K562 (cell line): ENCODE measurements around the gene UTP25. TPM values are rescaled to one million over a fixed set of nuclear protein-coding genes. Genes with fewer than 3 reads are reported as not detected.
"Not testable (repeated sequence)": the region's sequence is repeated elsewhere in the genome, so short reads cannot be mapped to it uniquely, and the experiment has no call there.

ENCODE experiments used
- ATAC-seq: fragments of 200-7000 bp; cut with Tn5 transposase; 3 replicates; pipeline ENCODE4 v1.9.1; 2020; ENCODE audit warnings: moderate library complexity
- BruUV-seq: library from RNA; stranded (reverse); fragments of 400-500 nt; replicated peaks from 2 replicates; lab custom pipeline; 2021; lab: Mats Ljungman, UMichigan
- CTCF ChIA-PET: fragments of 300-600 bp; formaldehyde crosslinking; extraction: SDS; loops from one replicate; lab custom pipeline; 2021; ENCODE audit warnings: low intra/inter-chr PET ratio; lab: Yijun Ruan, JAX
- POLR2A ChIA-PET: fragments of 300-600, 350-650 bp; sonication (Branson Sonifier 250); formaldehyde crosslinking; extraction: SDS; loops from one replicate; lab custom pipeline; 2021; ENCODE audit warnings: antibody characterized with exemption, inconsistent platforms; lab: Yijun Ruan, JAX
- DNase-seq, 4 experiments: peaks; one replicate each; pipeline versions ENCODE4 v3.0.0 to v3.0.0-alpha.2; 2011 to 2018; ENCODE audit warnings: low spot score in 3 of 4, mixed read lengths in 3 of 4; ENCODE audit errors: extremely low read depth in 1 of 4
- FAIRE-seq: peaks from 2 replicates; lab custom pipeline; 2011; peaks lifted over from hg19 to GRCh38; lab: Jason Lieb, UNC
- H2AFZ ChIP-seq: 2 replicates; pipeline ENCODE4 v1.6.0; 2011; ENCODE audit warnings: low read depth, low read length, control low read depth, inconsistent platforms
- H3K27ac ChIP-seq: fragments of 200-600 bp; 3 replicates; pipeline ENCODE4 v1.8.0; 2011; ENCODE audit warnings: low read depth, mild to moderate bottlenecking, control low read depth, inconsistent platforms, low read length, moderate library complexity, mixed read lengths; ENCODE audit errors: extremely low read depth
- H3K27me3 ChIP-seq, 2 experiments: fragments of 300-600 bp in 1 of 2; 2 replicates in 1 of 2; 3 replicates in 1 of 2; pipeline versions ENCODE4 v1.6.0 to v1.8.0; 2011; ENCODE audit warnings: inconsistent platforms in 2 of 2, low read length in 2 of 2, mild to moderate bottlenecking in 1 of 2, mixed read lengths in 1 of 2, moderate library complexity in 1 of 2; ENCODE audit not compliant: control insufficient read depth in 2 of 2, insufficient read depth in 2 of 2
- H3K36me3 ChIP-seq: fragments of 300-600 bp; 3 replicates; pipeline ENCODE4 v1.8.0; 2011; ENCODE audit warnings: mild to moderate bottlenecking, low read length, inconsistent platforms; ENCODE audit not compliant: control insufficient read depth, insufficient read depth
- H3K4me1 ChIP-seq, 2 experiments: fragments of 200-600 bp in 1 of 2; replicated peaks in 1 of 2; 2 replicates in 1 of 2; 3 replicates in 1 of 2; pipeline versions ENCODE4 v1.5.1 to v1.8.0; 2011; ENCODE audit warnings: inconsistent platforms in 2 of 2, low read length in 2 of 2, mild to moderate bottlenecking in 1 of 2, mixed read lengths in 1 of 2, moderate library complexity in 1 of 2; ENCODE audit not compliant: control insufficient read depth in 2 of 2, insufficient read depth in 2 of 2
- H3K4me2 ChIP-seq: 2 replicates; pipeline ENCODE4 v1.6.1; 2011; ENCODE audit warnings: low read length, control low read depth, inconsistent platforms, mixed read lengths; ENCODE audit not compliant: insufficient read depth
- H3K4me3 ChIP-seq: fragments of 200-600 bp; sonication (generic), shearing (Covaris generic); 2 replicates; pipeline ENCODE4 v1.5.1; 2016; ENCODE audit warnings: control low read depth, inconsistent platforms
- H3K79me2 ChIP-seq: fragments of 200-600 bp; 3 replicates; pipeline ENCODE4 v1.8.0; 2011; ENCODE audit warnings: low read length, inconsistent platforms; ENCODE audit not compliant: control insufficient read depth, insufficient read depth
- H3K9ac ChIP-seq, 2 experiments: 2 replicates each; pipeline versions ENCODE4 v1.6.0 to v1.6.1; 2011; ENCODE audit warnings: low read depth in 2 of 2, low read length in 2 of 2, control low read depth in 1 of 2, inconsistent platforms in 1 of 2, mild to moderate bottlenecking in 1 of 2, mixed read lengths in 1 of 2; ENCODE audit not compliant: insufficient read depth in 1 of 2
- H3K9me1 ChIP-seq: one replicate; pipeline ENCODE4 v1.6.0; 2011; ENCODE audit warnings: inconsistent platforms, mild to moderate bottlenecking, low read length, moderate library complexity; ENCODE audit not compliant: control insufficient read depth, insufficient read depth
- H3K9me3 ChIP-seq: replicated peaks from 2 replicates; pipeline ENCODE4 v1.5.1; 2011; ENCODE audit warnings: low read depth, low read length, inconsistent platforms; ENCODE audit not compliant: control insufficient read depth, insufficient read depth
- H4K20me1 ChIP-seq: replicated peaks from 2 replicates; pipeline ENCODE4 v1.6.1; 2011; ENCODE audit warnings: low read length, inconsistent platforms, mixed read lengths; ENCODE audit not compliant: control insufficient read depth, insufficient read depth
- NFYB ChIP-seq: IDR thresholded peaks from 2 replicates; pipeline ENCODE4 v1.6.1; 2011; ENCODE audit warnings: mild to moderate bottlenecking, moderate library complexity; ENCODE audit not compliant: insufficient read length; ENCODE audit errors: extremely low read depth
- POLR2H ChIP-seq: IDR thresholded peaks from 2 replicates; pipeline ENCODE4 v1.6.1; 2016; ENCODE audit warnings: missing genetic modification characterization, low read depth, mild to moderate bottlenecking, control low read depth, missing compliant biosample characterization, moderate library complexity
- RBFOX2 ChIP-seq: fragments of 200-400 bp; formaldehyde crosslinking; IDR thresholded peaks from 2 replicates; pipeline ENCODE4 v1.6.1; 2017; ENCODE audit warnings: low read depth, mild to moderate bottlenecking, low read length, moderate library complexity
- SREBF1 ChIP-seq: fragments of 150-350 bp; IDR thresholded peaks from 2 replicates; pipeline ENCODE4 v1.6.1; 2014; ENCODE audit warnings: antibody characterized with exemption, low read depth, low read length, borderline replicate concordance
- SUPT5H ChIP-seq: fragments of 450-650 bp; IDR thresholded peaks from 2 replicates; pipeline ENCODE4 v1.6.1; 2016
- ZNF12 ChIP-seq: sonication (generic); formaldehyde crosslinking; IDR thresholded peaks from 2 replicates; pipeline ENCODE4 v1.4.0; 2020; ENCODE audit warnings: mild to moderate bottlenecking, missing genetic modification reagents
- WGBS: fragments of 100-300 bp; shearing (Covaris generic); methylation state at CpG from one replicate; pipeline ENCODE4 v1.1.6; 2016; ENCODE audit warnings: low coverage, mixed read lengths; ENCODE audit not compliant: insufficient coverage; ENCODE audit errors: missing lambda C conversion rate; 5-methylcytosine and 5-hydroxymethylcytosine counted together
- in situ Hi-C: fragments of 300-500 bp; cut with MboI; formaldehyde crosslinking; loops from 4 replicates; pipeline ENCODE4 v1.15.0; 2018; ENCODE audit warnings: inconsistent platforms, mixed read lengths
- intact Hi-C: fragments of 100-400 bp; cut with micrococcal nuclease; formaldehyde crosslinking; loops from 2 replicates; pipeline ENCODE4 v1.14.2; 2022
- polyA plus RNA-seq, 8 experiments: library from polyadenylated mRNA; depleted of rRNA in 4 of 8; stranded (reverse) in 5 of 8; unstranded in 3 of 8; fragments of >200 nt; fragmentation: Nextera tagmentation in 2 of 8; fragmentation: Illumina TruSeq in 1 of 8; extraction: Ambion mirVana in 2 of 8; extraction: Trizol in 1 of 8; gene quantifications; 2 replicates each; pipeline versions ENCODE4 v1.2.1 to v1.2.3, GENCODE V29; 2011 to 2014; ENCODE audit warnings: inconsistent platforms in 1 of 8, missing spikeins in 1 of 8
- total RNA-seq, 7 experiments: library from RNA; depleted of rRNA in 6 of 7; stranded (reverse); fragments of >200 nt in 6 of 7; fragmentation: Illumina TruSeq in 2 of 7; extraction: Trizol in 2 of 7; gene quantifications; 2 replicates each; pipeline versions ENCODE4 v1.2.1 to v1.2.3, GENCODE V29; 2011 to 2021; ENCODE audit warnings: low replicate concordance in 1 of 7

Gene UTP25
- total and polyA plus RNA-seq, 9 of the 15 experiments (the other 6 are each of a cell fraction or from before 2014, with no cell fraction given) = 5.7 to 17.6 (median 12.0) TPM

- intact Hi-C loops, ATAC-seq: not testable (repeated sequence)
These were observed 70.5 kb downstream of the UTP25 start for GRCh38 chr1:209898271-209898670.

GRCh38 chr1:209898851-209899250, 71.1 kb downstream of the UTP25 start:
- BruUV-seq, H3K9me1 ChIP-seq, CTCF ChIA-PET, H3K36me3 ChIP-seq, ATAC-seq, H3K9me3 ChIP-seq, H2AFZ ChIP-seq, H3K27ac ChIP-seq, H4K20me1 ChIP-seq, H3K4me3 ChIP-seq, H3K9ac ChIP-seq, FAIRE-seq, intact Hi-C loops, H3K79me2 ChIP-seq, H3K4me1 ChIP-seq, DNase-seq, H3K4me2 ChIP-seq, in situ Hi-C loops: not testable (repeated sequence)
- POLR2A ChIA-PET = interaction anchor here (1.3 kb wide), 1 partner anchor 10 kb away, joined by 4 read pairs; no protein-coding TSS in a partner anchor
- WGBS = 3% methylated on average over 12 of the region's 21 CpGs
- H3K27me3 ChIP-seq = peaks cover 0 to 25% of the 10 kb centered on the region in 2 experiments; a peak in 3 of 5 replicates

More at GRCh38 chr1:209898271-209898670, 70.5 kb downstream of the UTP25 start:
- H3K27ac ChIP-seq, H3K4me3 ChIP-seq, H3K4me2 ChIP-seq, H2AFZ ChIP-seq, H4K20me1 ChIP-seq, BruUV-seq, H3K9me1 ChIP-seq, H3K79me2 ChIP-seq, CTCF ChIA-PET, FAIRE-seq, in situ Hi-C loops, H3K36me3 ChIP-seq, H3K9ac ChIP-seq, H3K9me3 ChIP-seq, H3K4me1 ChIP-seq: not testable (repeated sequence)
- H3K27me3 ChIP-seq = peaks cover 0 to 30% of the 10 kb centered on the region in 2 experiments; a peak in 3 of 5 replicates
- POLR2A ChIA-PET = interaction anchor here (1.3 kb wide), 1 partner anchor 10 kb away, joined by 4 read pairs; no protein-coding TSS in a partner anchor
- WGBS = 8% methylated on average over 6 of the region's 6 CpGs
- TF ChIP-seq POLR2H (peak; percentile 49), RBFOX2 (peak; percentile 21; the same call in 1 of the 2 replicates), SREBF1 (peak; percentile 71; the same call in 1 of the 2 replicates), NFYB (peak; percentile 63), ZNF12 (CRISPR knock-in tag) (peak; percentile 86), SUPT5H (peak; percentile 25; the same call in 1 of the 2 replicates)
- DNase-seq = peak in 1 of 4 experiments; percentile 10
